Gastrocnemius medialis (tissue), 4 donors: Measurements from ENCODE around the gene ABCC4. TPM values are rescaled to one million over a fixed set of nuclear protein-coding genes. Genes with fewer than 3 reads are reported as not detected.

Source experiments
- ATAC-seq, 2 donors: fragments of 150-250 bp; one replicate each; pipeline ENCODE4 v1.9.1; 2016
- DNase-seq, 2 donors: peaks; one replicate each; pipeline ENCODE4 v3.0.0-alpha.2; 2019
- H3K27ac ChIP-seq, 4 donors: fragments of 200-600 bp; sonication (generic); 1 replicate in 1 of 4; 2 replicates in 3 of 4; pipeline ENCODE4 v1.5.1; 2016 to 2018; ENCODE audit warnings: mild to moderate bottlenecking in 2 of 4, moderate library complexity in 1 of 4
- H3K27me3 ChIP-seq, 3 donors: fragments of 200-600 bp; sonication (generic) in 2 of 3; 1 replicate in 1 of 3; 2 replicates in 2 of 3; pipeline versions ENCODE4 v1.5.1 to v1.6.0; 2016 to 2019; ENCODE audit warnings: mild to moderate bottlenecking in 1 of 3, moderate library complexity in 1 of 3
- H3K36me3 ChIP-seq, 2 donors: fragments of 200-600 bp; sonication (generic) in 1 of 2; one replicate each; pipeline ENCODE4 v1.5.1; 2017 to 2018
- H3K4me1 ChIP-seq, 2 donors: fragments of 200-600 bp; sonication (generic) in 1 of 2; one replicate each; pipeline ENCODE4 v1.5.1; 2016 to 2017; ENCODE audit warnings: mild to moderate bottlenecking in 2 of 2
- H3K4me3 ChIP-seq, 4 donors: fragments of 200-600 bp; sonication (generic) in 3 of 4; 1 replicate in 1 of 4; 2 replicates in 3 of 4; pipeline ENCODE4 v1.5.1; 2016 to 2019; ENCODE audit warnings: mild to moderate bottlenecking in 2 of 4
- H3K9me3 ChIP-seq, 3 donors: fragments of 200-600 bp; sonication (generic) in 2 of 3; 1 replicate in 1 of 3; 2 replicates in 2 of 3; pipeline ENCODE4 v1.5.1; 2016 to 2019
- POLR2A ChIP-seq, 2 donors: fragments of 450-650 bp; IDR thresholded peaks; one replicate each; pipeline ENCODE4 v1.6.1; 2017; ENCODE audit warnings: antibody characterized with exemption in 2 of 2, mild to moderate bottlenecking in 2 of 2, moderate library complexity in 2 of 2
- in situ Hi-C, 4 donors: fragments of 200-750 bp; cut with MboI; loops; one replicate each; pipeline versions ENCODE4 v1.15.0 to v1.8.0; 2017; ENCODE audit warnings: low sequenced_read_pairs in 4 of 4
- intact Hi-C: fragments of 100-400 bp; cut with DNase I; formaldehyde crosslinking; loops from one replicate; pipeline ENCODE4 v1.15.1; 2023; ENCODE audit warnings: low total_unique reads
- total RNA-seq, 4 donors: library from RNA; depleted of rRNA; stranded (reverse); fragments of >200 nt; gene quantifications; one replicate each; pipeline versions ENCODE4 v1.1.0 to v1.2.3, GENCODE V29; 2016
- TF ChIP-seq, protein P1 (sequence below), 5 experiments: fragments of 450-650 bp in 3 of 5; fragments of 200-600 bp in 2 of 5; sonication (generic) in 2 of 5; IDR thresholded peaks in 4 of 5; conservative IDR thresholded peaks in 1 of 5; 1 replicate in 4 of 5; 2 replicates in 1 of 5; pipeline ENCODE4 v1.5.1; 2016 to 2019; ENCODE audit warnings: antibody characterized with exemption in 5 of 5, mild to moderate bottlenecking in 3 of 5, moderate library complexity in 3 of 5

The ABCC4 gene
- total RNA-seq, 4 donors from 2014 or later: 5.4 to 16.2 (median 11.9) TPM

GRCh38 chr13:95235974-95236373, 65.3 kb downstream of the ABCC4 start:
- intact Hi-C loops: no loop called here
- no peaks in the 10 kb centered on the region for H3K9me3 ChIP-seq
- in situ Hi-C loops: no loop called here

GRCh38 chr13:95235199-95235756, 66.0 kb downstream of the ABCC4 start:
- Histone ChIP-seq H3K4me1 (no peaks in the 10 kb centered on the region), H3K27ac (no peak overlapping the region), H3K36me3 (no peaks in the 10 kb centered on the region), H3K27me3 (no peaks in the 10 kb centered on the region), H3K9me3 (no peaks in the 10 kb centered on the region), H3K4me3 (no peak overlapping the region)
- DNase-seq (no peak), ATAC-seq (no peak)
- TF ChIP-seq, protein P1, sequence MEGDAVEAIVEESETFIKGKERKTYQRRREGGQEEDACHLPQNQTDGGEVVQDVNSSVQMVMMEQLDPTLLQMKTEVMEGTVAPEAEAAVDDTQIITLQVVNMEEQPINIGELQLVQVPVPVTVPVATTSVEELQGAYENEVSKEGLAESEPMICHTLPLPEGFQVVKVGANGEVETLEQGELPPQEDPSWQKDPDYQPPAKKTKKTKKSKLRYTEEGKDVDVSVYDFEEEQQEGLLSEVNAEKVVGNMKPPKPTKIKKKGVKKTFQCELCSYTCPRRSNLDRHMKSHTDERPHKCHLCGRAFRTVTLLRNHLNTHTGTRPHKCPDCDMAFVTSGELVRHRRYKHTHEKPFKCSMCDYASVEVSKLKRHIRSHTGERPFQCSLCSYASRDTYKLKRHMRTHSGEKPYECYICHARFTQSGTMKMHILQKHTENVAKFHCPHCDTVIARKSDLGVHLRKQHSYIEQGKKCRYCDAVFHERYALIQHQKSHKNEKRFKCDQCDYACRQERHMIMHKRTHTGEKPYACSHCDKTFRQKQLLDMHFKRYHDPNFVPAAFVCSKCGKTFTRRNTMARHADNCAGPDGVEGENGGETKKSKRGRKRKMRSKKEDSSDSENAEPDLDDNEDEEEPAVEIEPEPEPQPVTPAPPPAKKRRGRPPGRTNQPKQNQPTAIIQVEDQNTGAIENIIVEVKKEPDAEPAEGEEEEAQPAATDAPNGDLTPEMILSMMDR (IDR thresholded peaks at IDR 0.05 in 4 of 5, conservative IDR thresholded peaks at IDR 0.05 in 1 of 5): no peak
- no peak for TF ChIP-seq POLR2A (IDR thresholded peaks at IDR 0.05)
- in situ Hi-C loops: no loop called here
- intact Hi-C loops: no loop called here

More at GRCh38 chr13:95235974-95236373, 65.3 kb downstream of the ABCC4 start:
- H3K27ac ChIP-seq: no peak overlapping the region
- no peak overlapping the region for H3K4me3 ChIP-seq
- no peaks in the 10 kb centered on the region for H3K27me3 ChIP-seq
- H3K36me3 ChIP-seq: no peaks in the 10 kb centered on the region
- no peak for TF ChIP-seq POLR2A (IDR thresholded peaks at IDR 0.05)
- TF ChIP-seq, protein P1 (IDR thresholded peaks at IDR 0.05 in 4 of 5, conservative IDR thresholded peaks at IDR 0.05 in 1 of 5): no peak
- no peaks in the 10 kb centered on the region for H3K4me1 ChIP-seq
- no peak for DNase-seq
- ATAC-seq: no peak

DNA sequence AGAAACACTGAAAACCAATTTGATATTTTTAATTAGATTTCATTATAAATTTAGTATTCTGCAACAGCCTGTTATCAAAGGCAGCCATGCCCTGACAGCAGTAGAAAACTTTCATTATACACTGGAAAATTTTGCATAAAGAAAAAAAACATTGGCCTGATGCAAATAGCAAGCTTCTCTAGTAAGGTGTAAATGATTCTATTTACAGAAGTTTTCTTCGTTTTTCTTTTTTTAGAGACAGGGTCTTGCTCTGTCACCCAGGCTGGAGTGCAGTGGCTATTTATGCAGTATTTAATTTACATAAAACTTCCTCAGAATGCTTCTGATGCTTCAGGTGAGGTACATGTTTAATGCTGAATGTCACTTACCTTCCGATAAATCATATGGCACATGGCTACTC, 67.0 kb downstream of the ABCC4 start:
- no peaks in the 10 kb centered on the region for H3K36me3 ChIP-seq
- no peak overlapping the region for H3K4me3 ChIP-seq
- H3K4me1 ChIP-seq: no peaks in the 10 kb centered on the region
- intact Hi-C loops (no loop called here), in situ Hi-C loops (no loop called here)
- DNase-seq (no peak), ATAC-seq (no peak)
- H3K27me3 ChIP-seq: no peaks in the 10 kb centered on the region
- no peak overlapping the region for H3K27ac ChIP-seq
- no peaks in the 10 kb centered on the region for H3K9me3 ChIP-seq
- TF ChIP-seq, protein P1 (IDR thresholded peaks at IDR 0.05 in 4 of 5, conservative IDR thresholded peaks at IDR 0.05 in 1 of 5): no peak
- TF ChIP-seq POLR2A (IDR thresholded peaks at IDR 0.05): no peak

GRCh38 chr13:95233026-95233635, 68.1 kb downstream of the ABCC4 start:
- Histone ChIP-seq H3K4me1 (no peaks in the 10 kb centered on the region), H3K36me3 (no peaks in the 10 kb centered on the region), H3K27ac (no peak overlapping the region), H3K9me3 (no peaks in the 10 kb centered on the region), H3K27me3 (no peaks in the 10 kb centered on the region), H3K4me3 (no peak overlapping the region)
- ATAC-seq: no peak
- TF ChIP-seq, protein P1 (IDR thresholded peaks at IDR 0.05 in 4 of 5, conservative IDR thresholded peaks at IDR 0.05 in 1 of 5): no peak
- no peak for TF ChIP-seq POLR2A (IDR thresholded peaks at IDR 0.05)
- in situ Hi-C loops (no loop called here), intact Hi-C loops (no loop called here)
- no peak for DNase-seq
